GM21619 (cell line): ENCODE data around the gene ADCYAP1R1.

Source experiments
- ATAC-seq: cut with Tn5 transposase; IDR thresholded peaks from one replicate; pipeline ENCODE4 v1.9.1; 2021; ENCODE audit not compliant: unreplicated experiment

Gene ADCYAP1R1

DNA sequence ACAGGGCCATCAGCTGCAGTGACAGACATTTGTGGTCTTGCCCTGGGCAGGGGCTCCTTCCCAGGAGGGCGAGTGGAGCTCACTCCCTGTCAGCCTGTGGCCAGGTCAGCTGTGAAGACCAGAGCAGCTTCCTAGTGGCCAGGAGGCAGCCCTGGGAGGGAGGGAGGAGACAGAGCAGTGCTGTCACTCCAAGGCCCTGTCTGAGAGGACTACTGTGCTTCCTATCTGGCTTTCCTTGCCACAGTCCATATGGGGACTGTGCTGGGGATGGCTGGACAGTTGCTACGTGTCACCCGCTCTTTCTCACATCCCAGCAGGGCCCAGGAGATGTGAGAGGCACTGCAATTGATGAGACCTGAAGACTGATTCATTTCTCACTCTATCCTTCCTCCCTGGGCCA, 15.2 kb upstream of the ADCYAP1R1 start:
- ATAC-seq = no peak

DNA sequence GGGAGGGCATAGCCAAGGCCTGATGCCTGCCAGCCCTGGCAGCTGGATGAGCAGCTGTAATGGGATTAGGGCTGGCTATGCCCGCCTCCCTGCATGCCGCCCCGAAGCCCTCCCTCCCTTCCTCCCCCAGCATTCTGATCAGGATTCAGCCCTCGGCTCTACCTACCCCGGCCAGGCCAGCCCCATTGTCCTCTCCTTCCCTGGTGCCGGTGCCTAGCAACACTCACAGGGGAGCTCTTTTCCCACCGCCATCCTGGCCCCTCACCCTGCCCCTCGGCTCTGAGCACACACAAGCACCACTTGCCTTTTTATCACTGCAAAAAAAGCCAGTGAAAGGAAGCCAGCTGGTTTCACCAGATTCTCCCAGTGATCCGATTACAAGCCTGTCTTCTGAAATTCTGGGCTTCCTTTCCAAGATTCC, 9.0 kb upstream of the ADCYAP1R1 start:
- no peak for ATAC-seq

DNA sequence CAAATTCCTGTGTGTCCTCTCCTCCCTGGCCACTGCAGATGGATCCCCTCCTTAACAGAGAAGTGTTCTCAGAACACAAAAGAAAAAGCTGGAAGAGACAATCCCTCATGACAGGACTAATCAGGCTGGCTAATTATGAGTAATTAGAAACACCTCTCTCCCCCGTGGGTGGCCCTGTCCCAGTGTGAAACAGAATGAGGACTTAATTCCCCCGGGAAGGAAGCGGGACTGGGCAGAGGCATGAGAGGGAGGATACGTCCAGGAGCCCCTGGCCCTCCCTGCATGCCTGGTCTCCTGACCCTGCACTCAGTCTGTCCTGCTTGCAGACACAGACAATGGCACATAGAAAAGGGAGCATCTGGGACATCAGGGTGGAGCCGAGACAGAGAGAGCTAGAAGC, 7.6 kb upstream of the ADCYAP1R1 start:
- no peak for ATAC-seq

DNA sequence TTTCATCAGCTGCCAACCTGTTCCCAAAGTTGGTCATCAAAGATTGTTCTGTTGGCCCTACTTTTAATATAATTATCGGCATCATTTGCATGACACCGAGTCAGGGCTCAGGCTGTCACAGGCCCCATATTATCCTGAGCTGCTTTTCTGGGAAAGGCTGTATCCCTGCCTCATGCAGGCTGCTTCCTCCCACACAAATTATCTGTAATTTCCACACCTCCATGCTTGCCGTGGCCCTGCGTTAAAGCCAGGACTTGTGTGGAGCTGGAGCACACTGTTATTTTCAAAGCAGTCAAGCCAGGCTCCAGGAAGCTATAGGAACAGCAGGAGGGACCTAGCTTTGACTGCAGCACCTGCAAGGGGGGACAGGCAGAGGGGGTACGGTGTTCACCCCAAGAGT, 5.4 kb upstream of the ADCYAP1R1 start:
- no peak for ATAC-seq

DNA sequence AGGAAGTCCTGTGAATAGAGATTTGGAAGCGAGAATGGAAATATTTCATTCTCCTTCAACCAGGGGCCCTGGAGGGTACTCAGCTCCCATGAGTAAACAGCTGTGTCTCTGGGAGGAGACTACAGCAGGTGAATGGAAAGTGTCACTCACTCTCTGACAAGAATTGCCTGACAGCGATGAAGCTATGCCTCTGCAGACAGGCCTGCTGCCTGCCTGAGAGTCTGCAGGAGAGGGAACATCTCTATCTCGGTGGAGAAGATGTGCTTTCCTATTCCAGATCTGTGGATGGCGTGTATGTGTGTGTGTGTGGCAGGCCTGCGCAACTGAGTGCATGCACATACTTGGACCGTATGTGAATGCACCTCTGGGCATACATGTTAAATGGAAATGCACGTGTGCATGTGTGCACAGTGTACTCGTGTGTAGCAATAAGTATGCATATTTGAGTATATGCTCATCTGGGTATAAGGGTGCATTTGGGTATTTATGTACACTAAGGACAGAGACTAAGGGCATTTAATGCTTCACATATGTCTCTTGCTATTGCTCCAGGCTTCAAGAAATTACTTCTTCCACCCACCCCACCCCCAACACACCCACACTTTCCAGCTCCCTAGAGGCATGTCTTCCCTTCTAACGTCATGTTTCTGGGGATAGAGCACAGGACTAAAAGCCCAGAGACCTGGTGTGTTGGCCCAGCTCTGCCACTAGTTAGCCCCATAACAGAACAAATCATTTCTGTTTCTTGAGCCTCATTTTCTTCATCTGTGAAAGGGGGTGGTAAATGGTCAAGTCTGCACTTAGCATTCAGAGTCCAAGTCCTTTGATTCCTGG, 4.6 kb upstream of the ADCYAP1R1 start:
- no peak for ATAC-seq

DNA sequence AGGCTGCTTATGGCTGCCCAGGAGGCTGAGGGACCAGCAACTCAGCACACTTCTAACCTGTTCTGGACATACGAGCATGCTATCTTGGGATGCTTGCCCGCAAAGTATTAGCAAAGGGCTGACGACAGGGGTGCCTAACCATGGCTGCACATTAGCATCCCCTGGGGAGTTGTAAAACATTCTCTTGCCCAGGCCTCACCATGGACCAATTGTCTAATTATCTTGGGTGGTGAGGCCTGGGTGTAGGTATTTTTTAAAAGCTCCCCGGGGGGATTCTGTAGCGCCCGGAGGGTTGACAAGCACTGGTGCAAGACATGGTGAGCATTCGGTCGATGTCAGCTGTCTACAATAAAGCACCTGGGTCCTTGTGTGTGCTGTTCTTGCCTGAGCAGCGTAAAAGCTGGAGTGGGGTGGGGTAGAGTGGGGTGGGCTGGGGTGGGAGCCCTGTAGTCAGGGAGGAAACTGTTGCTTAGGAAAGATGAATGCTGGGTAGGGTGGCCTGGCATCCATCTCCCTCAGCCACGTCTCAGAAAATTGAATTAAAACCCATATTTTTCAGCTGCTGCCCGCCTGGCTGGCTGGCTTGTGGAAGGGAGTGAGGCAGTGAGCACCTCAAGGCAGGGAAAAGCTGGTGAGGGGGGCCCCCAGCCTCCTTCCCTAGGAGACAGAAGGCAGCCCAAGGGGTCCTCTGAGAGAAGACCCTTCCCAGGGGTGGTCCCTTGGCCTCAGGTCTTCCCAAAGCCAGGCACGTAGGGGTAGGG, 2.9 kb upstream of the ADCYAP1R1 start:
- ATAC-seq = no peak

DNA sequence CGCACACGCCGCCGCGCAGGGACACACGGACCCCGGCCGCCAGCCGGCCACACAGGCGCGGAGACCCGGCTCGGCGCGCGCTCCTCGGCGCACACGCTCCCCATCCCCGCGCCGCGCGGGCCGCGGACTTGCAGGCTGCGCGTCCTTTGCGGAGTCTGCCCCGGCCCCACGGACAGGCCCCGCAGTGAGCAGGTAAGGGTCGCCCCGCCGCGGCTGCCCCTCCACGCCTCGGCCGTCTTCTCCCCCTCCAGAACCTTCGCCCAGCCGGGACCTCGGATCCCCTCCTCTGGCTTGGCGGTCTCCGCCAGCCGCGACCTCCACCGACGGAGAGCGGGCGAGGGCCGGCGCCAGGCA, 356 bp downstream of the ADCYAP1R1 start:
- ATAC-seq = no peak

DNA sequence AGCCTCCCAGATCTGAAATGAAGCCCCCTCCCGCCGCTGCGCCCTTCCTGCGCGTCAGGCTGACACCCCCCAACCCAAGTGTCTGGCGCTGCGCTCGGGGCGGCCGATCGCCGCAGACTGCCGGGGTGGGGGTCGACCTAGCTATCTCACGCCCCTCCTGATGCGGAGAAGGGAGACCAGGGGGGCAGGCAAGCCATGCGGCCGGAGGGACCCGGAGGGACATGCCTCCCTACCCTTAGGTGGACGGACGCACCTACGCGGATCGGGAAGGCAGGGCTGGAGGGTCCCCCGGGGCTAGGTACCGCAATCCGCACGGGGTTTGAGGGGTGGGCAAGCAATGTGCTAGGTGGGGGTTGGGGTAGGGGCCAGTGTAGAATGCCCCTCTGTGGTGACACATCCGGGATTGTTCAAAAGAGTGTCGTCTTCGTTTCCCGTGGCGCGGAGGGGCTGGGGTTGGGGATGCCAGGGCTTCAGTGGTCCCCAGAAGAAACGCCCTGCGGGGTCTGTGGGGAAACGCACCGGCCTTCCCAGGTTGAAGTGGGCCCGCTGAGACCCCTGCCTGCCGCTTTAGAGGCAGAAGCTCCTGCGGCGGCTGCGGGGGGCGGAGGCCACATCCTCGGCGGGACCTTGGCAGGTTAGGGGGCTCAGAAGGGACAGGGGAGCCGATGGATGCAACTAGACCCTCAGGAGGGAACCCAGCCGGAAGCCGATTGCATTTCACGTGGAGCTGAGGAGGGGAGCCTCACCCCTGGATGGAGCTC, 913 bp downstream of the ADCYAP1R1 start:
- no peak for ATAC-seq

DNA sequence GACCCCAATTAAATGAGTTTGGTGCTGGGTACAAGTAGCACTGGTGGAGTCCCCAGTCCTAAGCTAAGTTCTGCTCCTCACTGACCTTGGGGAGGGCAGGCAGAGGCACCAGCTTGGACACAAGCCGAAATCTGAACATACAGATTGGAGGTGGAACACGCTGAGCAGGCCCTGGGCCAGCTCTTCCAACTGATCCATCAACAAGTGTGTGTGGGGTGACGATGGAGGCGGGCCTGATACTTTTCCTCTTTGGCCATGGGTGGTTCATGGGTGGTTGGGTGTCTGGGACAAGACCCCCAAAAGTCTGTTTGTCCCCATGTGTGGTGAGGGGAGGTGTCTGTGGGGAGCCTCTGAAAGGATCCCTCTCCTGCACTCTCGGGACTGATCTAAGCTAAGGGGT, 1.9 kb downstream of the ADCYAP1R1 start:
- no peak for ATAC-seq

DNA sequence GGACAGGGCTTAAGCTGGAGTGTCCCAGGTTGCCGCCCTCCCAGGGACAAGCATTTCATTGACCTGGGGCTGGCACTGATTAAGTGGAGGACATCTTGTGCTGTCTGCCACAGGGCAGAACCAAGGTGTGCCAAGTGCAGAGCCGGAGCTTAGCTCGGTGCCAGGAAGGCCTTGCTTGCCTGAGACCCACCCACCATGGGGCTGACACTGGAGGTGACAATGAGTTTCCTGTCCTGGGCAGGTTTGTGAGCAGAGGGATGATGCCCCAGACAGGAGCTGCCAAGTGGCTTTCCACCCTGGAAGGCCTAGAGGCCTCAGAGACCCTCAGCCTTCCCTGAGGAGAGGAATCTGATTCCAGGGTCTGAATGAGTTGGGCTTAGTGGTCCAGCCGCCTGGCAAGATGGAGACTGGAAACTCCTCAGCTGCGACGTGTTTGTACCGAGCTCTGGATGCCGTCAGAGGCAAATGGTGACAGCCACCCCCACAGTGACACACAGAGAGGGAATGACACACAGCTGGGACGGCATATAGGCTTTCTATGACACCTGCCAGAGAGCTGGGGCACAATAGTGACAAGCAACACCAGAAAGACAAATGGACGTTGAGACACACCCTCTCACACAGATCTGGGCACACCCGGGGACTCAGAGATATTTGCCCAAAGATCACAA, 2.6 kb downstream of the ADCYAP1R1 start:
- no peak for ATAC-seq

DNA sequence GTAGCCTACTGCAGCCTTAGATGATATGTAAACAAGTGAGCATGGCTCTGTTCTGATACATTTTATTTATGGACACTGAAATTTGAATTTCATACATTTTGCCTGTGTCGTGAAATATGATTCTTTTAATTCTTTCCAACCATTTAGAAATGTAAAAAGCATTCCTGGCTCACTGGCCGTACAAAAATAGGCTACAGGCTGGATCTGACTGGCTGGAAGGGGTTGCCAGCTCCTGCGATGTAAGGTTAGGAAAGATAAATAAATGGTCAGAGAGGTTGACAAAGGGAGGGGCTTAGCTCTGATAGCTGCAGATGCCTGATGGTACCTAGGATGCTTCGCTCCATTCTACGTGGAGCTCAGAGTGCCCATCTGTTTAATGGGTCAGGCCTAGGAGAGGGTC, 3.4 kb downstream of the ADCYAP1R1 start:
- no peak for ATAC-seq

DNA sequence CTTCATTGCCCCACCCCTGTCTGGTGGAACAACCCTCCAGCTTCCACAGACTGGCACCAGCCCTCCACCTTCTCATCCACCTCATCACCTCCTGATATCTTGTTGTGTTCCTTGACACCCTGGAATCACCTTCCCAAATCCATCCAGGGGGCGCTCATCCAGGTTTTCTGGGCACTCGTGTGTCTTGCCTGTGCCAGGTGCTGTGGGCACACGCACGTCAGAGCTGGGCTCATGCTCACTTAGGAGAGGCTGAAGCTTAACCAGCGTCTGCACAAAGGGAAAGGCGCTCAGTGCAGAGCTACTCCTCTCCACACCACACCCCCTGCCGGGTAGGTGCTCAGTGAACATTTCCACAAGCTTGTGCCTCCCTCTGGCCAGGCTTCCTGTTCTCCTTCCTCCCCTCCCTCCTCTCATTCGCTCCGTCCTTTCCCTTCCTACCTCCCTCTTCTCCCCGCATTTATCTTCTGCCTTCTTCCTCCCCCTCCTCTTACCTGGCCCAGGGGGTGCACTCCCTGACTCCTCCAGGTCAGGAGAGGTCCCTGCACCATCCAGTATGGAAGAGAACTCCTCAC, 4.8 kb downstream of the ADCYAP1R1 start:
- ATAC-seq = no peak

DNA sequence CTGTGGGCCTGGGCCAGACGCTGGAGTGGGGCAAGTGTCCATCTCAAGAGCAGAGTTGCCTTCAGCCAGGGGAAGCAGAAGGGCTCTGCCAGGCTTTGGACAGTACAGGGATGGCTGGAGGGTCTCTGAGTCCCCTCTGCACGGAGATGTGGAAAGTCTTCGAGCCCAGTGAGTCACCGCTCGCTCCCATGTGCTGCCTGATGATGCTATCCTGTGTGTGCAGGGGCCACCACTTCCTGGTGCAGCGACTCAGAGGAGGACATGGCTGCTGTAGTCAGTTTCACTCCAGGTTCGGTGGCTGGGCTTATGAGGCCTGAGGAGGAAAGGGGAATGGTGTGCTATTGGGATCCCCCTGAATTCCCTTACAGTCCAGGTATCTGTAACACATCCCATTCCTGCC, 6.0 kb downstream of the ADCYAP1R1 start:
- no peak for ATAC-seq

DNA sequence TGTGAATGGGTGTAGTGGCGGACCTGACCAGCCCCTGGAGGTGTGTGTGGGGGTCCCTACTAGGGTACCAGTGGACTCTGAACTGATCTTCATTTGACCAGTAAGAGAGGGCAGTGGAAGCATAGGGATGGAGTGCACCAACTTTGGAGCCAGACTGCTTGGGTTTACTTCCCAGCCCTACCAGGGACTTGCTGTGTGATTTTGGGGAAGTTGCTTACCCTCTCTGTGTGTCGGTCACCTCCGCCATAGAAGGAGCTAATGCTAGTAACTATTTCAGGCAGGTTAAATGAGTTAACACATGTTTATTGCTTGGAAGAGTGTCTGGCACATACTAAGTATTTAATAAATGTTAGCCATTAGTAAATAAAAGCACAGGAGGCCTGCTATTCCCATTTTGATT, 6.6 kb downstream of the ADCYAP1R1 start:
- no peak for ATAC-seq

DNA sequence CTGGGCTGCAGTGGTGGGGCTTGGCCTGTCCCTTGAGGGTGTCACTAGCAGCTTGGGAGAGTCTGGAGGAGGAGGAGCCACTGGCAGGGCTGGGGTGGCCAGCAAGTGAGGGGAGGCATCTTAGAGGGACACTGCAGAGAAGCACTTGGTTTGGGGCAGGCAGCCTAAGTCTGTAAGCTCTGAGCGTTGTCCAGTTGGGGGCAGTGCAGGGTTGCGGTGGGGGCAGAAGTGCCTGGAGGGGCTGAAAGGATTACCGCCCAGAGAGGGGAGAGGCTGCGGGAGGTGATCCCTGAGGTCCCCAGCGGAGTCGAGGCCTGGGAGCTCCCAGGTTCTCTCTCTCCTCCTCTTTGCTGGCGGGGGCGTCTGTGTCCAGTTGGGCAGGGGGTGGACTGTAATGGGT, 7.4 kb downstream of the ADCYAP1R1 start:
- ATAC-seq = no peak

DNA sequence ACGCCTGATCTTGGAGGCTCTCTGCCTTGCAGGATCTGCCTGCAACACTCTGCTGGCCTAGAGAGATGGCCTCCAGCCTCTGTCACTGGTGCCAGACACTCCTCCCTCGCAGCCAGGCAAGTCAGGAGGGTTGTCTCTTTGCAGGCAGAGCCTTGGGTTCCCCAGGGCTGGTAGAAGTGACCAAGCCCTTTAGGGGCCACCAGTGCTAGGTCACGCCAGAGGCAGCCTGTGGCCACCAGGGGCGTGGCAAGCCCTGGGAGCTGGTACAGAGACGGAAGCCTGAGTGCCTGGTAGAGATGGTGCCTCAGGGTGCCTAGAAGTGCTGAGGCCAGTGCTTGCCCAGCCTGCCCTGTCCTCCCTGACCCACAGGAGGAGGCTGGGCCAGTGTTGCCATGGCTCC, 9.1 kb downstream of the ADCYAP1R1 start:
- ATAC-seq = no peak

DNA sequence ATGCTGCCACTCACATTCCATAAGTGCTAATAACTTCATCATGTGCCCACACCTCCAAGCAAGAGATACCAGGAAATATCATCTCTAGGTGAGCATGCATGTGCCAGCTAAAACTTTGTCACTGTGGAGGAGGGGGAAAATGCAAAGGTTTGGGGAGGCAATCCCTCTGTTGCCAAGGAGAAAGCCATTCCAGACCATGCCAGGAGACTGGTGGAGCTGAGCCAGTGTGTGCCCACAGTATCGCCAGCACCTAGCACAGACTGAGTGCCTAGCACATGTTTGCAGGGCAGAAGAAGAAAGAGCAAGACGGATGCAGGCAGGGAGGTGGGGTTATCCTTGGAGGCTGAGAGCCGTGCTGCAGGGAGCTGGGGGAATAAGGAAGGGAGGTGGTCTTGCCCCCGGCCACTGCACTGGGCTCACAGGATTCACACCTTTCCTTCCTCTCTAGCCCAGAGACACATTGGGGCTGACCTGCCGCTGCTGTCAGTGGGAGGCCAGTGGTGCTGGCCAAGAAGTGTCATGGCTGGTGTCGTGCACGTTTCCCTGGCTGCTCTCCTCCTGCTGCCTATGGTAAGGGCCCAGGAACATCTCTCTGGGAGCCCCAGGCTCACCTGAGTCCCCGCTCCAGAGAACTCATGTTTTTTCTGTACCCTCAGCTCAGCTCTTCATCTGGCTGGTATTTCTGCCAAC, 10.8 kb downstream of the ADCYAP1R1 start:
- no peak for ATAC-seq

DNA sequence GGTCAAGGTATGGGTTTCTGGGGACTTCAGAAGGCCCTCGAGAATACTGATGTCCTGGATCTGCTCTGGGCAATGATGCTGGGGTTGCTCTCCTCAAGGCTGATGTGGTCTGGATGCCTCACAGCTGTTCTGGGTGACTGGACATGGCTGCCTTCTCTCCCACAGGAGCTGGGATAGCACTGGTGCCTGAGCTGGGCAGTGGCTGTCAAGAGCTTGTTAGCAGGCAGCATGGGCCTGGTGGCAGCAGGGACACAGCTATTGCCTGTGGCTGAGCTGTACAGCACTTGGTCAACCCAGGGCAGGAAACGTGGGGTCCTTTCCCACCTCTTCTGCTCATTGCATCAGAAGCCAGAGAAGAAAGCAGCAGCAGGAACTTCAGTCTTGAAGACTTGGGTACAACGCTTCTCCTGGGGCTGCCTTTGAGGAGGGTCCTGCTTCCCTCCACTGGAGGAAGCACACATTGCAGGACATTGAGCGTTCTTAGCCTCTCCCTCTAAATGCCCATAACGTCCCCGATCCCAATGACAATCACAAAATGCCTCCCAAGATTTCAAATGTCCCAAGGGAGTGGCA, 13.0 kb downstream of the ADCYAP1R1 start:
- no peak for ATAC-seq

DNA sequence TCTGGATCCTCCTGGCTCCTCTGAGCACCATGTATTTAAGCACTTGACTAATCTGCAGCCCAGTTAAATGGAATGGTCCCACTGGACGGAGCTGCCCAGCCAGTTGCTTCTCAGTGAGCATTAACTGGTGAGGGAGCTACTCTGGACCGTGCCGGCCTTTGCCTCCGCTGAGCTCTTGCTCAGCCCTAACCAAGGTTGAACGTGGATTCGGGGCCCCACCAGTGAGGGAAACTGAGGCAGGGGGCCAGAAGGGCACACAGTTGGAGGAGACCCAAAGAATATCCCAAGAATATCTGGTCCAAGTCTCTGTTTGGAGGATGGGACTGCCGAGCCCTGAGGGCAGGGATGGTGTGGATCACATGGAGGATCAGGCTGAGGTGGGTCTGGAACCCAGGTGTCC, 13.7 kb downstream of the ADCYAP1R1 start:
- no peak for ATAC-seq

DNA sequence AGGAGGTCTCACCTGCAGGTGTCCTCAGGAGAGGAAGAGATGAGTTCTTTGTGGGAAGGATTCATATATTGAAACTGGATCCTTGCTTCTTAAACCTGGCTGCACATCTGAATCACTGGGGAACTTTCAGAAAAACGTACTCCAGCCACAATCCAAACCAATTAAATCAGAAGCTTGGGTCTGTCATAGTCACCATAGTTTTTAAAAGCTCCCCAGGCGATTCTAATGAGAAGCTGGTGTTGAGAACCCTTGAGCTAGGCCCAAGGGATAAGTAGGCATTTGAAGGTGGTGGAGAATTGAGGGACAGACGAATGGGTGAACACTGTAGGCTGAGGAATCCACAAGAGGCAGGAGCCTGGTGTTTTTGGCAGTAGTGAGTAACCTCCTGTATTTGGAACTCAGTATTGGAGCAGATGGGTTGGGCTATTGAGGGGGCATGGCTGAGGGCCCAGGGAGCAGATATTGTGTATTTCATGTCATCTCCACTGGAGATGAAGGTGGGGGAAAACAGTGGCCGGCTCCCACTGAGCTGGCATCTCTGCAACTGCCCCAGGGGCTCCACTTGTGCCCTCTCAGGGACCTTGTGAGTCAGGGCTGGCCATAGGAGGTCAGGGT, 14.5 kb downstream of the ADCYAP1R1 start:
- ATAC-seq = no peak
